Esophagus squamous epithelium (tissue), 4 donors: ENCODE measurements around the gene SULT1B1.

ENCODE experiments used
- CTCF ChIP-seq, 6 experiments: fragments of 450-650 bp in 4 of 6; fragments of 200-600 bp in 2 of 6; sonication (generic) in 2 of 6; IDR thresholded peaks; one replicate each; pipeline ENCODE4 v1.5.1; 2016 to 2019; ENCODE audit warnings: antibody characterized with exemption in 6 of 6, mild to moderate bottlenecking in 4 of 6, moderate library complexity in 4 of 6
- POLR2A ChIP-seq, 4 donors: fragments of 450-650 bp; IDR thresholded peaks; one replicate each; pipeline ENCODE4 v1.6.1; 2017; ENCODE audit warnings: antibody characterized with exemption in 4 of 4, mild to moderate bottlenecking in 4 of 4, moderate library complexity in 3 of 4

GRCh38 chr4:69731847-69732246 lies 28.6 kb downstream of the SULT1B1 start:
- TF ChIP-seq CTCF (IDR thresholded peaks at IDR 0.05), result no peak
- TF ChIP-seq POLR2A (IDR thresholded peaks at IDR 0.05), result no peak
